Suppressor macrophage (primary cell): ENCODE data around the gene ZMIZ1.

ENCODE experiments used
- DNase-seq, 4 experiments: peaks; one replicate each; pipeline ENCODE4 v3.0.0-alpha.2; 2020 to 2022

The ZMIZ1 gene

GRCh38 chr10:79234391-79235315, 165.9 kb downstream of the ZMIZ1 start:
- DNase-seq, result peak in 1 of 4 experiments; percentile 33

GRCh38 chr10:79235765-79236432, 167.1 kb downstream of the ZMIZ1 start:
- DNase-seq, result no peak

GRCh38 chr10:79236433-79236765, 167.6 kb downstream of the ZMIZ1 start:
- DNase-seq, result no peak

- peak; percentile 52 to 60 (median 57) for DNase-seq
Measured at GRCh38 chr10:79237454-79238157, 168.8 kb downstream of the ZMIZ1 start.

GRCh38 chr10:79238158-79238520, 169.4 kb downstream of the ZMIZ1 start:
- no peak for DNase-seq

GRCh38 chr10:79238606-79239005, 169.8 kb downstream of the ZMIZ1 start:
- no peak for DNase-seq

- peak; percentile 94 to 99 (median 97) for DNase-seq
Measured at GRCh38 chr10:79239275-79239779, 170.6 kb downstream of the ZMIZ1 start.

GRCh38 chr10:79239924-79240581, 171.3 kb downstream of the ZMIZ1 start:
- peak in 1 of 4 experiments; percentile 42 for DNase-seq

GRCh38 chr10:79241629-79241989, 172.8 kb downstream of the ZMIZ1 start:
- DNase-seq, result peak in 1 of 4 experiments; percentile 27

- DNase-seq, result peak; percentile 94 to 98 (median 97)
Measured at GRCh38 chr10:79241990-79242619, 173.3 kb downstream of the ZMIZ1 start.

- peak; percentile 82 to 89 (median 87) for DNase-seq
Measured at GRCh38 chr10:79242620-79243152, 173.9 kb downstream of the ZMIZ1 start.

GRCh38 chr10:79243181-79244067, 174.7 kb downstream of the ZMIZ1 start:
- DNase-seq, result peak; percentile 62 to 80 (median 74)

- DNase-seq, result peak in 3 of 4 experiments; percentile 31 to 36 (median 34)
Measured at GRCh38 chr10:79244068-79244442, 175.3 kb downstream of the ZMIZ1 start.

- DNase-seq, result peak; percentile 82 to 95 (median 90)
Measured at GRCh38 chr10:79244841-79245504, 176.2 kb downstream of the ZMIZ1 start.

- DNase-seq, result peak; percentile 42 to 59 (median 54)
Measured at GRCh38 chr10:79245539-79246208, 176.9 kb downstream of the ZMIZ1 start.

- DNase-seq, result peak; percentile 61 to 79 (median 70)
Measured at GRCh38 chr10:79246209-79246581, 177.4 kb downstream of the ZMIZ1 start.

GRCh38 chr10:79246606-79247275, 178.0 kb downstream of the ZMIZ1 start:
- DNase-seq, result peak; percentile 70 to 84 (median 74)

- peak in 3 of 4 experiments; percentile 53 to 58 (median 56) for DNase-seq
Measured at GRCh38 chr10:79247373-79248137, 178.8 kb downstream of the ZMIZ1 start.
